ENCODE results near the gene CPXM2. TPM values are rescaled to one million over a fixed set of nuclear protein-coding genes. Genes with fewer than 3 reads are reported as not detected.

The CPXM2 gene
- total and polyA plus RNA-seq, 4 donors, result 0.05 to 0.92 (median 0.44) TPM

DNA sequence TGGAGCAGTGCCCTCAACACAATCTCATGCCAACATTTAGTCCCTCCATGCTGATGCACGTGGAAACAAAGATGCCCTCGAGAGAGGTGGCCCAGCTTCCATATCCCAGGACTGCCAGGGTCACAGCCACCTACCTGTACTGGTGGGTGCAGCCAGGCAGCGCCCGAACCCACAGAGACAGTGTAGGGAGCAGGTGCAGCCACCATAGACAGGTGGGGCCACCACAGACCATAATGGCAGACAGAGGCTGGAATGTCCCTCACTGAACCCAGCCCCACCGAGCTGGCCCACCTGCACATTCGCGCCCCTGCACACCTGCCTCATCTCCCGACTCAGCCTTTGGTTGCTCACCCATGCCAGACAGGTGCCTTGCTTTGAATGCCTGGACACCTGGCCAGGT is 18.3 kb upstream of the CPXM2 start:
- no peaks in the 10 kb centered on the region for H3K9me3 ChIP-seq (ENCODE audit: control insufficient read depth in 4 of 4, low read length in 3 of 4)
- H3K4me1 ChIP-seq (ENCODE audit: control insufficient read depth in 4 of 4, insufficient read depth in 4 of 4, low read length in 3 of 4), result no peaks in the 10 kb centered on the region
- peaks cover 0 to 5% (median 0%) of the 10 kb centered on the region in 4 donors for H3K27me3 ChIP-seq (ENCODE audit: control insufficient read depth in 4 of 4, insufficient read depth in 4 of 4, low read length in 3 of 4)
- H3K27ac ChIP-seq (ENCODE audit: low read depth in 1 of 2, low read length in 2 of 2), result no peak overlapping the region
- TF ChIP-seq RAD21 (IDR thresholded peaks at IDR 0.05) (no peak), GABPA (IDR thresholded peaks at IDR 0.05 in 1 of 2, conservative IDR thresholded peaks at IDR 0.05 in 1 of 2) (no peak), HNF4G (IDR thresholded peaks at IDR 0.05) (no peak), YY1 (IDR thresholded peaks at IDR 0.05) (no peak), EGR1 (IDR thresholded peaks at IDR 0.05; ENCODE audit: low read depth in 2 of 2) (no peak), NR2F2 (IDR thresholded peaks at IDR 0.05) (no peak)
- no peak overlapping the region for H3K9ac ChIP-seq (ENCODE audit: low read depth in 1 of 2, low read length in 2 of 2)
- no peak for DNase-seq (ENCODE audit: low spot score)
- no peaks in the 10 kb centered on the region for H3K36me3 ChIP-seq (ENCODE audit: control insufficient read depth in 4 of 4, insufficient read depth in 3 of 4, low read depth in 1 of 4, low read length in 3 of 4)
- H3K4me3 ChIP-seq (ENCODE audit: low read depth in 1 of 3, low read length in 3 of 3), result no peak overlapping the region
- 79% methylated on average over 8 of the region's 8 CpGs for WGBS

DNA sequence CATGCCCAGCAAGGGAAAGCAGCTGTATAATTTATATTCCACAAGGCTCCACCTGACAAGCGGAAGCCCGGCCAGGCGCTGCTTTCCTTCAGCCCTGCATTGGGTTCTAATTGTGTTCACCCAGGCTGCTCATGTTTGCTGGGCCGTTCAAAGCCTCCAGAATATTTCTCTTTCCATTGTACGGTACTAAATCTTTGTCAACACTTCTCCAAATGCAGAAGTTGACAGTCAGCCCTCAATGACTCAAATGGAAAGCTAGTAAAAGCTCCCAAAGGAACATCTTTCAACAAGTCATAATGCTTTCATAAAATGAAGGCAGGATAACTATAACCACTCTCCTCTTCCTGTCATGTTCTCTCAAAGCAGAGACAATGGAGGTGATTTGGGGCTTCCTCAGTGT is 17.8 kb upstream of the CPXM2 start:
- no peaks in the 10 kb centered on the region for H3K9me3 ChIP-seq (ENCODE audit: control insufficient read depth in 4 of 4, low read length in 3 of 4)
- no peaks in the 10 kb centered on the region for H3K4me1 ChIP-seq (ENCODE audit: control insufficient read depth in 4 of 4, insufficient read depth in 4 of 4, low read length in 3 of 4)
- no peaks in the 10 kb centered on the region for H3K36me3 ChIP-seq (ENCODE audit: control insufficient read depth in 4 of 4, insufficient read depth in 3 of 4, low read depth in 1 of 4, low read length in 3 of 4)
- H3K27ac ChIP-seq (ENCODE audit: low read depth in 1 of 2, low read length in 2 of 2), result no peak overlapping the region
- no peak for DNase-seq (ENCODE audit: low spot score)
- peaks cover 0 to 4% (median 0%) of the 10 kb centered on the region in 4 donors for H3K27me3 ChIP-seq (ENCODE audit: control insufficient read depth in 4 of 4, insufficient read depth in 4 of 4, low read length in 3 of 4)
- TF ChIP-seq JUND (IDR thresholded peaks at IDR 0.05) (no peak), RAD21 (IDR thresholded peaks at IDR 0.05) (no peak), FOXA1 (IDR thresholded peaks at IDR 0.05) (no peak), HNF4A (conservative IDR thresholded peaks at IDR 0.05) (no peak), EGR1 (IDR thresholded peaks at IDR 0.05; ENCODE audit: low read depth in 2 of 2) (no peak)
- TF ChIP-seq, protein P1, sequence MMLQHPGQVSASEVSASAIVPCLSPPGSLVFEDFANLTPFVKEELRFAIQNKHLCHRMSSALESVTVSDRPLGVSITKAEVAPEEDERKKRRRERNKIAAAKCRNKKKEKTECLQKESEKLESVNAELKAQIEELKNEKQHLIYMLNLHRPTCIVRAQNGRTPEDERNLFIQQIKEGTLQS (IDR thresholded peaks at IDR 0.05), result no peak
- no peak overlapping the region for H3K9ac ChIP-seq (ENCODE audit: low read depth in 1 of 2, low read length in 2 of 2)
- H3K4me3 ChIP-seq (ENCODE audit: low read depth in 1 of 3, low read length in 3 of 3), result no peak overlapping the region
- WGBS, result 79% methylated on average over 5 of the region's 5 CpGs

DNA sequence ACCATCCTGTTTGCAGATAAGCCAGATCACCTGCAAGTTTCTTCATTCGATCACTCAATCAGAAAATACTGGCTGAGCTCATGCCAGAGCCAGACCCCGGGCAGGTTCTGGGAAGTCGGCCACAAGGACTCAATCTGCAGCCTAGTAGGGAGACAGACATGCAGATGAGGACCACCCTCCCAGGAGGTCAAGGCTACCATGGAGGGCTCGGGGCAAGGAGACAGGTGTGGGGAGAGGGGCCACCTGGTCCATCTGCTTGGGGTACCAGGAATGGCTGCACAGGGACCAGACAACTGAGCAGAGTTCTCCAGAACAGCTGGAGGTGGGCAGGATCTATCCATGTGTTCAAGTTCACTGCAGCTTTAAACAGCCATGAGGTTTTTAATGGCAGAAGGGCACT is 16.8 kb upstream of the CPXM2 start:
- Histone ChIP-seq H3K9me3 (ENCODE audit: control insufficient read depth in 4 of 4, low read length in 3 of 4) (no peaks in the 10 kb centered on the region), H3K4me1 (ENCODE audit: control insufficient read depth in 4 of 4, insufficient read depth in 4 of 4, low read length in 3 of 4) (no peaks in the 10 kb centered on the region), H3K36me3 (ENCODE audit: control insufficient read depth in 4 of 4, insufficient read depth in 3 of 4, low read depth in 1 of 4, low read length in 3 of 4) (no peaks in the 10 kb centered on the region), H3K9ac (ENCODE audit: low read depth in 1 of 2, low read length in 2 of 2) (no peak overlapping the region), H3K27me3 (ENCODE audit: control insufficient read depth in 4 of 4, insufficient read depth in 4 of 4, low read length in 3 of 4) (peaks cover 0 to 3% (median 0%) of the 10 kb centered on the region in 4 donors), H3K4me3 (ENCODE audit: low read depth in 1 of 3, low read length in 3 of 3) (no peak overlapping the region), H3K27ac (ENCODE audit: low read depth in 1 of 2, low read length in 2 of 2) (no peak overlapping the region)
- no peak for DNase-seq (ENCODE audit: low spot score)
- WGBS, result 71% methylated on average over 4 of the region's 4 CpGs
- TF ChIP-seq SP1 (IDR thresholded peaks at IDR 0.05), result no peak
- TF ChIP-seq GABPA (IDR thresholded peaks at IDR 0.05 in 1 of 2, conservative IDR thresholded peaks at IDR 0.05 in 1 of 2), result no peak

DNA sequence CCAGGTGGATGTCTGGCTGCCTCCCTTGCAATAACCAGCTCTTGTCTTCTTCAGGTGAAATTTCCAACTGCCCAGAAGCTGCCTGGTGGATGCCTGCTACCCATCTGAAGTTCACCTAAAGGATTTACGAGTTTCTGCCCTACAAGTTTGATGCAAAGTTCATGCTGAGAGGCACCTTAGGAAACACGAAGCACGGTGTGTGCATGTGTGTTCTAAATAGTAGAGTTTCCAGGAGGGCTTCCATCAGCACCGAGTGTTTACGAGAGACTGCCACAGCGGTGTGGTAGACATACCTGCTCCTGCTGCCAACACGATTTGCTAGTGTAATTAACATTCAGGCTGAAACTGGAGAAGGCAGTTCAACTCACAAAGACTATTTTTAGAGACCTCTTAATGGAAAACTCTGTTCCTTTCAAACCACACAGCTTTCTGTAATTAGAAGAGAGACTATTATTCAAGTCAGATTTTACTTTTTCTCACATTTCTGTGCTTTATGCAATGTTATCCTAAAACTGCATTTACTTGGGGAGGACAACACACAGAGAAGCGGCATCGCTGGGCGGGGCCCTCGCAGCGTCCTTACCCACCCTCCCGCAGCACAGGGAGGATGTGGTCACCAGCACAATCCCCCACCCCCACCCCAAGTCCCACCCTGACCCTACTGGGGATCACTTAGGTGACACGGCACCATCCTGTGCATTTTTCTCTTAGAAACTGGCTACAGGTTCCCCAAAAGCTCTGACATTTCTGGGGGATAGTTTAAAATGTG is 15.5 kb upstream of the CPXM2 start:
- WGBS, result 63% methylated on average over 14 of the region's 14 CpGs
- TF ChIP-seq HNF4G (IDR thresholded peaks at IDR 0.05), result no peak
- TF ChIP-seq, protein P2, sequence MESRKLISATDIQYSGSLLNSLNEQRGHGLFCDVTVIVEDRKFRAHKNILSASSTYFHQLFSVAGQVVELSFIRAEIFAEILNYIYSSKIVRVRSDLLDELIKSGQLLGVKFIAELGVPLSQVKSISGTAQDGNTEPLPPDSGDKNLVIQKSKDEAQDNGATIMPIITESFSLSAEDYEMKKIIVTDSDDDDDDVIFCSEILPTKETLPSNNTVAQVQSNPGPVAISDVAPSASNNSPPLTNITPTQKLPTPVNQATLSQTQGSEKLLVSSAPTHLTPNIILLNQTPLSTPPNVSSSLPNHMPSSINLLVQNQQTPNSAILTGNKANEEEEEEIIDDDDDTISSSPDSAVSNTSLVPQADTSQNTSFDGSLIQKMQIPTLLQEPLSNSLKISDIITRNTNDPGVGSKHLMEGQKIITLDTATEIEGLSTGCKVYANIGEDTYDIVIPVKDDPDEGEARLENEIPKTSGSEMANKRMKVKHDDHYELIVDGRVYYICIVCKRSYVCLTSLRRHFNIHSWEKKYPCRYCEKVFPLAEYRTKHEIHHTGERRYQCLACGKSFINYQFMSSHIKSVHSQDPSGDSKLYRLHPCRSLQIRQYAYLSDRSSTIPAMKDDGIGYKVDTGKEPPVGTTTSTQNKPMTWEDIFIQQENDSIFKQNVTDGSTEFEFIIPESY (IDR thresholded peaks at IDR 0.05), result no peak
- TF ChIP-seq EGR1 (IDR thresholded peaks at IDR 0.05; ENCODE audit: low read depth in 2 of 2), result no peak
- TF ChIP-seq, protein P3, sequence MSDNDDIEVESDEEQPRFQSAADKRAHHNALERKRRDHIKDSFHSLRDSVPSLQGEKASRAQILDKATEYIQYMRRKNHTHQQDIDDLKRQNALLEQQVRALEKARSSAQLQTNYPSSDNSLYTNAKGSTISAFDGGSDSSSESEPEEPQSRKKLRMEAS (IDR thresholded peaks at IDR 0.05), result no peak
- TF ChIP-seq HNF4A (conservative IDR thresholded peaks at IDR 0.05), result no peak
- TF ChIP-seq, protein P1 (IDR thresholded peaks at IDR 0.05), result no peak
- Histone ChIP-seq H3K4me1 (ENCODE audit: control insufficient read depth in 4 of 4, insufficient read depth in 4 of 4, low read length in 3 of 4) (no peaks in the 10 kb centered on the region), H3K4me3 (ENCODE audit: low read depth in 1 of 3, low read length in 3 of 3) (no peak overlapping the region), H3K36me3 (ENCODE audit: control insufficient read depth in 4 of 4, insufficient read depth in 3 of 4, low read depth in 1 of 4, low read length in 3 of 4) (no peaks in the 10 kb centered on the region), H3K9ac (ENCODE audit: low read depth in 1 of 2, low read length in 2 of 2) (no peak overlapping the region), H3K27ac (ENCODE audit: low read depth in 1 of 2, low read length in 2 of 2) (no peak overlapping the region), H3K27me3 (ENCODE audit: control insufficient read depth in 4 of 4, insufficient read depth in 4 of 4, low read length in 3 of 4) (peaks cover 0 to 3% (median 0%) of the 10 kb centered on the region in 4 donors), H3K9me3 (ENCODE audit: control insufficient read depth in 4 of 4, low read length in 3 of 4) (no peaks in the 10 kb centered on the region)
- no peak for DNase-seq (ENCODE audit: low spot score)
